PC-9 (cell line): ENCODE measurements around the gene HMGCL. TPM values are rescaled to one million over a fixed set of nuclear protein-coding genes. Genes with fewer than 3 reads are reported as not detected.

Source experiments
- BruUV-seq: library from RNA; stranded (reverse); fragments of 400-500 nt; replicated peaks from 2 replicates; lab custom pipeline; 2021; lab: Mats Ljungman, UMichigan
- CTCF ChIA-PET: fragments of 300-600 bp; sonication (Branson Sonifier 250); formaldehyde crosslinking; loops from one replicate; lab custom pipeline; 2022; ENCODE audit warnings: antibody characterized with exemption; lab: Charles Lee
- POLR2A ChIA-PET: fragments of 300-600 bp; sonication (Branson Sonifier 250); formaldehyde crosslinking; loops from one replicate; lab custom pipeline; 2022; ENCODE audit warnings: antibody characterized with exemption; ENCODE audit not compliant: unreplicated experiment; lab: Charles Lee
- DNase-seq, 2 experiments: peaks; one replicate each; pipeline versions ENCODE4 v3.0.0 to v3.0.0-alpha.2; 2015 to 2022; ENCODE audit warnings: mixed read lengths in 1 of 2
- H2AFZ ChIP-seq: fragments of 200-600 bp; sonication (generic); 2 replicates; pipeline ENCODE4 v1.8.1; 2017; ENCODE audit warnings: antibody characterized with exemption
- H3F3A ChIP-seq: fragments of 200-600 bp; sonication (generic); 2 replicates; pipeline ENCODE4 v1.8.1; 2017; ENCODE audit warnings: antibody characterized with exemption, mild to moderate bottlenecking, low read depth; ENCODE audit not compliant: insufficient read depth
- H3K27ac ChIP-seq: fragments of 200-600 bp; sonication (generic); 2 replicates; pipeline ENCODE4 v1.6.1; 2016; ENCODE audit warnings: mixed run types
- H3K27me3 ChIP-seq: fragments of 200-600 bp; sonication (generic); 2 replicates; pipeline ENCODE4 v1.6.1; 2016; ENCODE audit warnings: low read depth, mixed run types; ENCODE audit not compliant: insufficient read depth
- H3K36me3 ChIP-seq: fragments of 200-600 bp; sonication (generic); 2 replicates; pipeline ENCODE4 v1.6.1; 2016; ENCODE audit warnings: low read depth, mixed run types
- H3K4me1 ChIP-seq: fragments of 200-600 bp; sonication (generic); replicated peaks from 2 replicates; pipeline ENCODE4 v1.6.1; 2016; ENCODE audit warnings: mixed run types; ENCODE audit not compliant: insufficient read depth
- H3K4me2 ChIP-seq: fragments of 200-600 bp; sonication (generic); 2 replicates; pipeline ENCODE4 v1.6.1; 2017; ENCODE audit warnings: mixed run types
- H3K4me3 ChIP-seq: fragments of 200-600 bp; sonication (generic); 2 replicates; pipeline ENCODE4 v1.6.1; 2016; ENCODE audit warnings: mixed run types
- H3K79me2 ChIP-seq: fragments of 200-600 bp; sonication (generic); 2 replicates; pipeline ENCODE4 v1.6.1; 2017; ENCODE audit warnings: low read depth, mixed run types
- H3K9me2 ChIP-seq: fragments of 200-600 bp; sonication (generic); 2 replicates; pipeline ENCODE4 v1.8.1; 2017; ENCODE audit warnings: mild to moderate bottlenecking; ENCODE audit not compliant: insufficient read depth
- H3K9me3 ChIP-seq: fragments of 200-600 bp; sonication (generic); 2 replicates; pipeline ENCODE4 v1.8.1; 2016; ENCODE audit warnings: low read depth; ENCODE audit not compliant: insufficient read depth
- H4K20me1 ChIP-seq: fragments of 200-600 bp; sonication (generic); 2 replicates; pipeline ENCODE4 v1.8.1; 2017; ENCODE audit not compliant: insufficient read depth
- EZH2 ChIP-seq: fragments of 200-600 bp; sonication (generic); IDR thresholded peaks from 2 replicates; pipeline ENCODE4 v1.8.0; 2017; ENCODE audit warnings: antibody characterized with exemption, low read depth
- intact Hi-C: fragments of 100-400 bp; cut with micrococcal nuclease; formaldehyde crosslinking; loops from one replicate; pipeline ENCODE4 v1.10.0; 2022; ENCODE audit not compliant: unreplicated experiment
- total RNA-seq: library from RNA; stranded (reverse); gene quantifications from 2 replicates; pipeline ENCODE4 v1.2.3, GENCODE V29; 2021
- TF ChIP-seq, protein P1 (sequence below): fragments of 200-600 bp; sonication (generic); conservative IDR thresholded peaks from 2 replicates; pipeline ENCODE4 v1.6.1; 2017; ENCODE audit warnings: mixed run types, antibody characterized with exemption, mild to moderate bottlenecking, moderate library complexity

HMGCL gene
- total RNA-seq, 1 experiment from 2014 or later = 43.2 TPM

DNA sequence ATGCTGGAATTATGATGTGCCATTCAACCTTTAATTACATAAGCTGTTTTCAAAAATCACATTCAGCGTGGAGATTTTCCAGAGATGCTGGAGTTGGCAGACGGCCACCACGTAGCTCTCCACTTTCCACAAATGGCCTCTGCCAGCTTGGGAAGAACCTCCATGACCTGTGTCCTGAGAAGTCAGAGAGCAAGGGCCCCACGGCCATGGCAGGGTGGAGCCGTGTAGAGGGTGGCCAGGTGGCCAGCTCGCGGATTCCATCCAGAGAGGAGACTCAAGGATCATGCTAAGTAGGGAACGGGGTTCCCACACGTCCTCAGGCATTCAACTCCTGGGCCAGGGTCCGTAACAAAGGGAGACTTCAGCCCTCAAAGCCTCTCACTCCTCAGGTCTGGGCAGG is 23.4 kb downstream of the HMGCL start:
- Histone ChIP-seq H4K20me1 (no peaks in the 10 kb centered on the region), H3F3A (peaks cover 10% of the 10 kb centered on the region; the same call in 1 of the 2 replicates), H3K27ac (no peak overlapping the region), H3K9me2 (no peaks in the 10 kb centered on the region), H3K79me2 (no peaks in the 10 kb centered on the region), H3K9me3 (no peaks in the 10 kb centered on the region), H2AFZ (no peak overlapping the region), H3K4me2 (peak overlapping the region; percentile 82), H3K4me1 (peaks cover 14% of the 10 kb centered on the region), H3K36me3 (no peaks in the 10 kb centered on the region), H3K27me3 (no peaks in the 10 kb centered on the region), H3K4me3 (peak overlapping the region; percentile 72; the same call in 1 of the 2 replicates)
- CTCF ChIA-PET = interaction anchor here (0.5 to 1.2 kb wide), 7 partner anchors 9 to 221 kb away, joined by 3 to 6 read pairs (median 4); no protein-coding TSS in a partner anchor
- intact Hi-C loops = loop anchor here (2.0 kb wide), 2 partner anchors 23 to 67 kb away; partner anchors contain the start of genes FUCA1 and PITHD1
- DNase-seq = no peak
- no TSS peak for BruUV-seq
- TF ChIP-seq, protein P1, sequence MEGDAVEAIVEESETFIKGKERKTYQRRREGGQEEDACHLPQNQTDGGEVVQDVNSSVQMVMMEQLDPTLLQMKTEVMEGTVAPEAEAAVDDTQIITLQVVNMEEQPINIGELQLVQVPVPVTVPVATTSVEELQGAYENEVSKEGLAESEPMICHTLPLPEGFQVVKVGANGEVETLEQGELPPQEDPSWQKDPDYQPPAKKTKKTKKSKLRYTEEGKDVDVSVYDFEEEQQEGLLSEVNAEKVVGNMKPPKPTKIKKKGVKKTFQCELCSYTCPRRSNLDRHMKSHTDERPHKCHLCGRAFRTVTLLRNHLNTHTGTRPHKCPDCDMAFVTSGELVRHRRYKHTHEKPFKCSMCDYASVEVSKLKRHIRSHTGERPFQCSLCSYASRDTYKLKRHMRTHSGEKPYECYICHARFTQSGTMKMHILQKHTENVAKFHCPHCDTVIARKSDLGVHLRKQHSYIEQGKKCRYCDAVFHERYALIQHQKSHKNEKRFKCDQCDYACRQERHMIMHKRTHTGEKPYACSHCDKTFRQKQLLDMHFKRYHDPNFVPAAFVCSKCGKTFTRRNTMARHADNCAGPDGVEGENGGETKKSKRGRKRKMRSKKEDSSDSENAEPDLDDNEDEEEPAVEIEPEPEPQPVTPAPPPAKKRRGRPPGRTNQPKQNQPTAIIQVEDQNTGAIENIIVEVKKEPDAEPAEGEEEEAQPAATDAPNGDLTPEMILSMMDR = no peak
- TF ChIP-seq EZH2 = no peak
- POLR2A ChIA-PET = interaction anchor here (0.6 to 0.7 kb wide), 4 partner anchors 11 to 349 kb away, joined by 3 to 7 read pairs (median 4); no protein-coding TSS in a partner anchor

- intact Hi-C loops = loop anchor here (2.0 kb wide), 2 partner anchors 23 to 67 kb away; partner anchors contain the start of genes FUCA1 and PITHD1
- peak overlapping the region; percentile 86; the same call in 1 of the 2 replicates for H2AFZ ChIP-seq
Measured at GRCh38 chr1:23801338-23801748, 23.9 kb downstream of the HMGCL start.

More at GRCh38 chr1:23801338-23801748, 23.9 kb downstream of the HMGCL start:
- peaks cover 10% of the 10 kb centered on the region; the same call in 1 of the 2 replicates for H3F3A ChIP-seq
- H3K27ac ChIP-seq = peak overlapping the region; percentile 28; the same call in 1 of the 2 replicates
- CTCF ChIA-PET = interaction anchor here (0.6 to 1.1 kb wide), 5 partner anchors 10 to 222 kb away, joined by 3 to 6 read pairs (median 4); no protein-coding TSS in a partner anchor
- no peaks in the 10 kb centered on the region for H3K79me2 ChIP-seq
- no peaks in the 10 kb centered on the region for H3K9me3 ChIP-seq
- no peaks in the 10 kb centered on the region for H3K9me2 ChIP-seq
- no peak for DNase-seq
- POLR2A ChIA-PET = interaction anchor here (0.6 to 0.7 kb wide), 3 partner anchors 10 to 349 kb away, joined by 3 to 7 read pairs (median 3); no protein-coding TSS in a partner anchor
- no peaks in the 10 kb centered on the region for H4K20me1 ChIP-seq
- peak overlapping the region; percentile 72 for H3K4me3 ChIP-seq
- H3K4me1 ChIP-seq = peaks cover 14% of the 10 kb centered on the region
- no TSS peak for BruUV-seq
- peak overlapping the region; percentile 82 for H3K4me2 ChIP-seq
- H3K36me3 ChIP-seq = no peaks in the 10 kb centered on the region
- TF ChIP-seq, protein P1 = no peak
- no peak for TF ChIP-seq EZH2
- no peaks in the 10 kb centered on the region for H3K27me3 ChIP-seq
